Measurements from ENCODE around the gene TNFRSF19. TPM values are rescaled to one million over a fixed set of nuclear protein-coding genes. Genes with fewer than 3 reads are reported as not detected.

The TNFRSF19 gene
- total and polyA plus RNA-seq, 2 of the 13 experiments (the other 11 are each of a cell fraction or from before 2014, with no cell fraction given), result 75.3 to 77.7 TPM

- no peak for TF ChIP-seq ZNF776 (CRISPR knock-in tag; IDR thresholded peaks at IDR 0.05)
- no peak for TF ChIP-seq PPARG (CRISPR knock-in tag; conservative IDR thresholded peaks at IDR 0.05)
- TF ChIP-seq JUNB (CRISPR knock-in tag; IDR thresholded peaks at IDR 0.05; ENCODE audit: borderline replicate concordance), result no peak
- no peak for TF ChIP-seq NFE2 (CRISPR knock-in tag; IDR thresholded peaks at IDR 0.05)
- no peak for TF ChIP-seq E2F2 (CRISPR knock-in tag; IDR thresholded peaks at IDR 0.05; ENCODE audit: borderline replicate concordance)
- TF ChIP-seq ZNF841 (CRISPR knock-in tag; IDR thresholded peaks at IDR 0.05; ENCODE audit: borderline replicate concordance), result no peak; the same call in 1 of the 2 replicates
- TF ChIP-seq ZNF777 (CRISPR knock-in tag; IDR thresholded peaks at IDR 0.05), result no peak; the same call in 1 of the 2 replicates
- peak; percentile 46 for TF ChIP-seq SPEN (CRISPR knock-in tag; IDR thresholded peaks at IDR 0.05; ENCODE audit: low read depth)
- no peak for TF ChIP-seq ZNF513 (CRISPR knock-in tag; conservative IDR thresholded peaks at IDR 0.05)
- TF ChIP-seq FOXA3 (CRISPR knock-in tag; IDR thresholded peaks at IDR 0.05), result no peak; the same call in none of the 2 replicates
- TF ChIP-seq IKZF5 (CRISPR knock-in tag; IDR thresholded peaks at IDR 0.05), result peak; percentile 64; the same call in 1 of the 2 replicates
- no peak for TF ChIP-seq GABPA (IDR thresholded peaks at IDR 0.05; ENCODE audit: low read depth, low read length)
- TF ChIP-seq GABPA (CRISPR knock-in tag; IDR thresholded peaks at IDR 0.05; ENCODE audit: low read depth), result no peak
- no peak for TF ChIP-seq NFATC3 (CRISPR knock-in tag; IDR thresholded peaks at IDR 0.05)
- 0 out of 2 replicates have a peak, but pooled peaks have one; percentile 31 for TF ChIP-seq ISL2 (CRISPR knock-in tag; IDR thresholded peaks at IDR 0.05)
- TF ChIP-seq CSRNP1 (CRISPR knock-in tag; IDR thresholded peaks at IDR 0.05), result peak; percentile 7; the same call in 1 of the 2 replicates
- TF ChIP-seq EZH2 (conservative IDR thresholded peaks at IDR 0.05; ENCODE audit: low read depth, low read length), result no peak
- no peak for TF ChIP-seq DRAP1 (CRISPR knock-in tag; IDR thresholded peaks at IDR 0.05)
- peak; percentile 63 for TF ChIP-seq ARID5B (CRISPR knock-in tag; IDR thresholded peaks at IDR 0.05)
- TF ChIP-seq KAT8 (CRISPR knock-in tag; IDR thresholded peaks at IDR 0.05), result peak; percentile 12; the same call in 1 of the 2 replicates
- TF ChIP-seq ZNF10 (CRISPR knock-in tag; IDR thresholded peaks at IDR 0.05; ENCODE audit: borderline replicate concordance, low read depth), result no peak
Observed at GRCh38 chr13:23578411-23579071, 8.3 kb downstream of the TNFRSF19 start (continued).
